ENCODE results near the gene ZNF200.

GRCh38 chr16:3264137-3265036, 29.4 kb upstream of the ZNF200 start:
- TF ChIP-seq CTCF (IDR thresholded peaks at IDR 0.05) (peak in 2 of 5 experiments; percentile 7 to 55), POLR2A (IDR thresholded peaks at IDR 0.05) (peak; percentile 81 to 88)
